HG02759 (cell line): ENCODE data around the gene SGCA.

Experiments
- ATAC-seq: cut with Tn5 transposase; IDR thresholded peaks from one replicate; pipeline ENCODE4 v1.9.1; 2021; ENCODE audit warnings: mild to moderate bottlenecking, moderate library complexity; ENCODE audit not compliant: unreplicated experiment

SGCA gene

DNA sequence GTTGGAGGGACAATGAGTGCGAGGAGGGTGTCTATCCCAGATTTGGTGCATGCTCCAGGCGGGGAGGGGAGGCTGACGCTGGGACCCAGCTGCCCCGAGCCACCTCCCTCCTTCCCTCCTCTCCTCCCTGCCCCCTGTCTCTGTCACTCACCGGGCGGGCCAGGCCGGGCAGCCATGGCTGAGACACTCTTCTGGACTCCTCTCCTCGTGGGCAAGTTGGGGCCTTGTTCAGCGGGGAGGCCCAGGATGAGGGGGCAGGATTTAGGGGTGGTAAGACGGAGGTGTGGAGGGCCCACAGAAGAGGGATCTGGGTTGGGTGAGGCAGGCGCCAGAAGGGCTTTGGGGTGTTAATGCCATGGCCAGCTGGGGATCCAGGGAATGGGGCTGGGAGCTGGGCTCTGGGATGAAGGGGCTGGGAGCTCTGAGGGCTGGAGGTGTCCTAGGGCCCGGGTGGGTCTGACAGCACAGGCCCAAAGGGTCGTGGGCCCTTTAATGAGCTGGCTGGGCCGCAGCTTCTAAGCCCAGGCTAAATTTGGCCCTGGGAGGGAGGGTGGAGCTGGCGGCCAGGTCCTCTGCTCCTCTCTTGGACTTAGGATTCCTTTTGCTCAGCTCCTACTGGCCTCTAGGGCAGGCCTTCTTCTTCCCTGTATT lies at the start of gene SGCA:
Gene SGCA (plus strand): TSS at position 139 of the 651 bp plus-strand sequence. CDS start 36 bp downstream, at position 175.
- no peak for ATAC-seq

DNA sequence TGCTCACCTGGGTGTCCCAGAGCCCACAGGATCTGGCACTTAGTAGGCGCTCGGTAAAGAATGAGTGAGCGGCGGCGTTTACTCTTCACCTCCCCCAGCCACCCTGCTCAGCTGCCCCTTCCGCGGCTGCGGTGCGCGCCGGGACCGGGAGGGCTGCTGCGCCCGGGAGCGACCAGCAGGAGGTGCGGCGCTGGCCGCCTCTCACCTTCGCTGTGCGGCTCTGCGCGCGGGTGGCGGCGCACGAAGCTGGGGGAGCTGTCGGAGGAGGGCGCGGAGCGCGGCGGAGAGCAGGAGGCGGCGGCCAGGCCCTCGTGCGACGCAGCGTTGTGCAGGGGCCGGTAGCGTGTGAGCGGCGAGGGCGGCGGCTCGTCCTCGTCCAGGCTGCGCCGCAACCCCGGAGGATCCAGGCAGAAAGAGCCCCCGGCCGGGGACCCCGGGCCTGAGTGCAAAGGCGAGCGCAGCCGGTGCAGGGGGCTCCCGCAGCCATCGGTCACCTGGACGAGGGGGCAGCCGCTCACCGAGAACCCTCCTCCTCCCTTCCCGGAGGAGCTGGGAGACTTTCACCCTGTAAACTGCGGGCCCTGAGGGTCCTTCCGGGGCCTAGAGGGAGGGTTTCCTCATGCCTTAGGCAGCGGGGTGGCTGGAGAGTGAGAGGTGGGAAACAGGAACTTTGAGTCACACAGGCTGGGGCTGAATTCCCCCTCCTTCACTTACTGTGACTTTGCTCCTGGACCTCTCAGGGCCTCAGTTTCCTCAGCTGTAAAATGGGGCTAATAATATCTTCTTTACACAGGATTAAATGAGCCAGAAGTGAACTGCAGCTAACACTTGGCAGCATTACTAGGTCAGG lies 48.4 kb upstream of the SGCA start:
- ATAC-seq = peak; percentile 70

DNA sequence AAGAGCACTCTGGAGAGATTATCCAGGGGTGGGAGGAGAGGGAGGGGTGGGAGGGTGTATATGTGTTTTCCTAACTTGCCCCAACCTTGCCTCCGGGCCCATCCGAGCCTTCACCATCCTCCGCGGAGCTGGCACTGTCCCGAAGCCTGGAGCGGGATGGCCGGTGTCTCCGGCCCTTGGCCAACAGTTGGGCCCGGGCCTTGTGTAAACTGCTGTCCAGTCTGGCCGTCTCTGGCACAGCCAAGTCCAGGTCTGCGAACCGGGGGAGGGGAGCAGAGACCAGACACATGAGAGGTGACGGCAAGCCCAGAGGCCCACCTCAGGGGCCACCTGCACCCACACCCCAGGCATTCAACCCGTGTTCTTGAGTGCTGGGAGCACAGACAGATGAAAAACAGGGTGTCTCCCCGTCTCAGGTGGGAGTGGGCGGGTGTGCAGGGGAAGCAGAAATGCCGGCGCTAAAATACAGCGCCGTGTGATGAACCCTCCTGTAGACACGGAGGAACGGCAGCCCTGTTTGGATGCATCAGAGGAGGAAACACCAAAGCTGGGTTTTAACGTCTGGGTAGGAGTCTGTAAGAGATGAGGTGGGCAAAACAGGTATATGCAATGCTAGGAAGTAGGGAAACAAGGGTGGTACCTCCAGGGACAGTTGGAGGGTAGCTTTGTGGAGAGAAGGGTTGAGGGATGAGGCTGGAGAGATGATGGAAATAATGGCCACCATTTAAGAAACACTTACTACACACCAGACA lies 47.6 kb upstream of the SGCA start:
- ATAC-seq = no peak

DNA sequence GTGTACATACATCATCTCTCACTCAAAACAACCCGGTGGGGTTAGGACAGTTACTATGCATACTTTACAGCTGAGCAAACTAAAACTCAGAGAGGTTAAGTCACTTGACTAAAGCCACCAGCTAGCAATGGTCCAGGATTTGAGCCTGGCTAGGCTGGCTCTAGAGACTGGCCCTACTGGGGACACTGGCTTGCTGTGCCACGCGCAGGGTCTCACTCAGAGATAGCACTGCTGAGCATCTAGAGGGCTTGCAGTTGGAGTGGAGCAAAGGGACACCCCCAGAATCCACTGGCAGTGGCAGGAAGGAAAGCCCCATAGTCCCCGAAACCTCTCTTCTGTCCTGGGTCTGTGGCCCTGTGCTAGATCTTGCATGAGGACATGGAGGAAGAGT lies 47.0 kb upstream of the SGCA start:
- ATAC-seq = no peak

DNA sequence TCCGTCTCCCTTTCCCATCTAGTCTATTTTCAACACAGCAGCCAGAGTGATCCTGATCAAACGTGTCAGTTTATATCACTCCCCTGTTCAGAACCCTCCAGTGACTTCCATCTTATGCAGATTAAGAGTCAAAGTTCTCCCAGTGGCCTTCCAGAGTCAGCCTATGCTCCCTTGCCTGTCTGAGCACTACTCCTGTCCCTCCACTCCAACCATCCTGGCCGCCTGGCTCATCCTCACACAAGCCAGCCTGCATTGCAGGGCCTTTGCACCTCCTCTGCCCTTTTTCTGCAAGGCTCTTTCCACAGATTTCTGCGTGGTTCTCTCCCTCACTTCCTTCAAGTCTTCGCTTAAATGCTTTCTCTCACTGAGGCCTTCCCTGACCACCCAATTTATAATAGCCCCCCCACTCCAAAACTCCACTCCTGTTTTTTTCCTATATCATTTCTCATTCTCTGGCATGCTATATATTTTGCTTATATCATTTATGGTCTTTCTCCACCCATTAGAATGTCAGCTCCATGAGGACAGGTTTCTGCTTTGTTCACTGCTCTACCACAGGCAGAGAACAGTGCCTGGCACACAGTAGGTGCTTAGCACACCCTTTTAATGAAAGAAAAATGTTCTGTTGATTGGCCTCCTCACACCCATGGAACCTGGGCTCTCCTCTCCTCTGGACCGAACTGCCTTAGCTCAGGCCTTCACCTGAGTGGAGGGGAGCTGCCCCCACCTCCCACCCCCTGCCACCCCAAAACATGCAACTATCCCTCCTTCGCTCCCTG lies 45.1 kb upstream of the SGCA start:
- ATAC-seq = no peak

DNA sequence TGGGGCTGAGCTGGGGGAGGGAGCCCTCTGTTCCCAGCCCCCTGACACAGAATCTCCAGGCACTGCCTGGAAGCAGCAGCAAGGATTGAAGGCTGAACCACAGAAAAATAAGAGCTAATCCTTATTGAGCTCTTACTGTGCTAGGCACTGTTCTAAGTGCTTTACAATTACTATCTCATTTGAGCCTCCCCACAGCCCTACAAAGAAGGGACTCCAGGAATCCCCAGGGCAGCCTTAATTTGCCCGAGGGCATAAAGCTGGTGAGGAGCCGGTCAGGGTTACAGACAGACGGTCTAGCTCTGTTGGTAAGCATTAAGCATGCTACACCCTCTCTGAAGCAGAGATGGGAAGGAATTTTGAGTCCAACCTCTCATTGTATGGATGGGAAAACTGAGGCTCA lies 42.9 kb upstream of the SGCA start:
- no peak for ATAC-seq

DNA sequence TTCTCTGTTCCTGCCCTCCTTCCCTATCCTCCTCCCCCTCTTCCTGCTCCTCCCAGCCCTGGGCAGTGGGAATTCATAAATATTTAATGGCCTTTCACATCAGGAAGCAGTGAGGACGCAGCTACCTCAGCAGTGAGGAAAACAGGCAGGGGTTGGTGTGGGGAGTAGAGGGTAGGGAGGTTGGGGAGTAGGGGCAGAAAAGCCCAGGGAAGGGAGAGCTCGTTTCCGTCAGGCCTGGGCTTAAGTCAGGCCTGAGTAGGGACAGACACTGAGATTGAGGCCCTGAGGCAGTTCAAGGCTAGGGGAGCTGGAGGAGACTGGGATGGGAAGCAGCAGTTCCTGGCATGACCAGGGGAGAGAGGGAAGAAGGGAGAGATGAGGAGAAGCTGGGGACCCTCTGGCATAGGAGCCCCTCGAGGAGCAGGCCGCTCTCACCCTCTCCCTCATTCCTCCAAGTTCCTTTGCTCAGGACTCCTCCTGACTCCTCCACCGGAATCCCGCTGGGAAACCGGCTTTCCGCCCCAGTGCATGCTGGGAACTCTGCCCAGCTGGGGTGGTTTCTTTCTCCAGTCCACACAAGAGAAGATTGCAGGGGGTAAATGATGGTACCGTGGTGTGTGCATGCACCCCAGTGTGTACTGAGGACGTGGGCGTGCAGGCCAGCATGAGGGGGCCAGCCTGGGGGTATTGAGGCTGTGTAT lies 42.0 kb upstream of the SGCA start:
- no peak for ATAC-seq

DNA sequence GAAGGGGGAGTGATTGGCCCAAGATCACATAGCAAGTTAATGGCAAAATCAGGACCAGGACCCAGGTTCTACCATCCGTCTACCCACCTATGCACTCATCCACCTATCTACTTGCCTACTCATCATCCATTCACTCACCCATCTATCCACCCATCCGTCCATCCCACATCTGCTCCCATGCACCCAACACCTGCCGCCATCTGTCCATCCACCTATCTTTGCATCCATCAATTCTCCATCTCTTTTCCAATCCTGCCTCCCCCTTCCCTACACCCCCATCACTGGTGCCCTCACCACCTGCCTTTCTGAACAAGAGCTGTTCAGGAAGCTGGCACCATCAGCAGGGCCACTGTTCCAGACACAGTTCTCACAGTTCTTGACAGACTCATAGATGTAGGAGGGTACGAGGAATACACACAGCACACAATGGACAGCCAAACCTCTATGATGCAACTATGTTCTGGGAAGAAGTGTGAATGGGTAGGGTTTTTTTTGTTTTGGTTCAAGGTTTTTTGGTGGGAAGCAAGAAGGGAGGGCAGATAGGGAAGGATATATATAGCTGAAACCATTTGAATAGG lies 40.3 kb upstream of the SGCA start:
- ATAC-seq = no peak

DNA sequence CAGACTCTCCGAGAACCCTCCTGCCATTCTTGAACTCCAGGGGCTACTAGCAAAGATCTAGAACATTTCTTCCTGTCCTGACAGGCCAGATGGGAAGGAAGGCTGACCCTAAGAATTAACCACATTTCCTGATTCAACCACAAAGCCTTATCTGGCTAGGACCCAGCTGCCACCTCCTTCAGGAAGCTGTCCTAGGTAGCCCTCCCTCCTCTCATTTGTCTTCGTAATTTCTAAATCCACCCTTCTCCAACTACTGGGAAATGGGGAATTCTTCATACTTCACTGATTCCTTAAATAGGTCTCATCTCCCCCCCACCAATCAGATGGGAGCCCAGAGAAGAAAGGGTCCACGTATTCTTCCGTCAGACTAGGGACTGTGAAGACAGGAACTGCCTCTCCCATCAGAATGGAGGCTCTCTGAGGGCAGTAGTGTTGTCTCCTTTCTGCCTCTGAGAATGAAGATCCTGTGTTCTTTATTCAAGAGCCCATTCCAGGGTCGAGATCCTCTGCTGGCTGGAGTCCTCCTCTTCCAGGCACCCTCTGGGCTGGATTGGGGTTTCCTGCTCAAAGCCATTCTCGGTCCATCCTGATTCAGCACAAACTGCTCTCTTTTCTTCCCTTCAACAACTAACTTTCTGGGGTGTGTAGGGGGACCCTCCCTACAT lies 38.0 kb upstream of the SGCA start:
- no peak for ATAC-seq

DNA sequence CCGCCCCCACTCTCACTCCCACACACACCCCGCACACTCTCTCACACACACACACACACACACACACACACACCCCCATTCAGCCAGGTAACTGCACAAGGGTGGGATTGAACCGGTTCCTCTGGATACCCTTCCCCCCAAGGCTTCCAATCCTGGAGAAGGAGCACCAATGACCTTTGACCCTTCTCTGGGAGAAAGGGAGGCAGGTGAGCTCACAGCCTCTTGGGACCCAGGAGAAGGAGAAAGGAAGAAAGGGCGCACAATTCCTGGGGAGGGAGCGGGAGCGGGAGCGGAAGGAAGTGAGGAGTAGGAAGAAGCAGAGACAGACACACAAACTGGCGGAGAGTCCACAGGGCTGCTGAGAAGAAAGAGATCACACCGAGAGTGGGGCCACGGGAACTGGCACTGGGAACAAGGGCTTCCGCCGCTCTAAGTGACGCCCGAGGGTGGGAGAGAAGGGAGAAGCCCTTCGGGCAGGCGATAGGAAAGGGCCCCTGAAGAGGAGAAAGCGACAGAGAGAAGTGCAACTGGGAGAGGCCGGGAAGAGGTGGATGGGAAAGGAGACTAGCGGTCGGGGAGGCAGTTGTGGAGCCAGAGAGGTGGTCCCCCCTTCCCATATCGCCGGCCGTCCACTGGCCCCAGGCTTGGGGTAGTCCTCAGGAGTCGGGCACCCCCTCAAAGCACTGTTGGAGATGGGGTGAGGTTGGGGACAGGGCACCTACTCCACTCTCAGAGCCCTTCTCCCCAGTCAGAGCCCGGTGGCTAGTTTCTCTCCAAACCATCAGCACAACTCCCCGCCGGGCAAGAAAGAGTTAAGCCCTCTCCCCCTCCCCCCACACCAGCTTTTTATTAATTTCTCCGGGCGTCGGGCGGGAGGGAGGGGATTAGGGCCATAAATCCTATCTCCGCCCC lies 37.1 kb upstream of the SGCA start:
- ATAC-seq = no peak

DNA sequence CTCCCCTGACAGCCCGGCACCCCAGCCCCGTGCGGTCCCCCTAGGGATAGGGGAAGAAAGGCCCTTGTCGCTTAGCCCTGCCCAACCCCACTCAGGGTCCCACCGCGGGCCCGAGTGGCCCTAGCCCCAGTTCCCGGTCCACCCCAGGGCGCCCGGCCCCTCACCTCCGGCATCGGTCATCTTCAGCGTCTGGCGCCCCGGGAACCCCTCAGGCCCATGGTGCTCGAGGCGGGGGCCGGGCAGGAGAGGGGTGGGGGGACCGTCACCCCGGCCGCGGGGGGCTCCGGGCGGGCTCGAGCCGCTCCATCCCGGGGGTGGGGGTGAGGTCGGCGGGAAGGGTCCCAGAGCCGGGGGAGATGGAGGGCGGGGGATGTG lies 36.5 kb upstream of the SGCA start:
- no peak for ATAC-seq

DNA sequence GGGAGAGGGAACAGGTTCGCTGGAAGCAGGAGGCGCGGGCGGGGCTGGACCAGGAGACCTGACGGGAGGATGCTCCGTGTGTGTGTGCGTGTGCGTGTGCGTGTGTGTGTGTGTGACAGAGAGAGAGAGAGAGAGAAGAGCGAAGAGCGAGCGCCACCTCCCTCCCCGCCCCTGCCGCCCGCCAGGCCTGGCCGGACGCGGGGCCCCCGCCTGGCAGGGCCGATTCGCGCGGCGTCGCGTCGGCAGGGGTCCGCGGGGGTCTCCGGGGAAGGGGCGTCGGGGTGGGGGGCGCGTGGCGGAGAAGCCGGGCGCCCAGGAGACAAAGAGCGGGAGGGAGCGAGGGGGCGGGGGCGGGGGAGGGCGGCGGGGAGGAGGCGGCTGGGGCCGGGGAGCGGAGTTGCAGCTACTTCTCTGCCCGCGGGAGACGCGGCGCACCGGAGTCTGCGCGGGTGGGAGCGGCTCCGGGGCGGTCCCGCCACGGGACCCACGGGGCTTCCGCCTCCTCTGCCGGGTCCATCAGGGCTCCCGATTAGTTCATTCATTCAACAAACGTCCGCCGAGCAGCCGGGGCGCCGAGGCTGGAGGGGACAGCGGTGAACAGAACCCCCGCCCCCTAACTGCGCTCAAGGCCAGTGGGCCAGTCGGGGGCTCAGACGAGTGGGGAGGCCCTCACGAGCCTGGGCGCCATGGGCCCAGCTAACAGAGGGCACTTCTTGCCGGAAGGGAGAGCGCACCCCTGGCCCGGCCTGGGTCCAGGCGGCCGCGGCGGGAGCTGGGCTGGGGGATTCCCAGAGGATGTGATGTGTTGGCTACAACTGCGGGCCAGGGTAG lies 35.9 kb upstream of the SGCA start, which contains the start of gene SAMD14:
Gene SAMD14 (minus strand): TSS at position 433 of the 831 bp plus-strand sequence. CDS start 5,201 bp downstream, outside the sequence.
- ATAC-seq = no peak

DNA sequence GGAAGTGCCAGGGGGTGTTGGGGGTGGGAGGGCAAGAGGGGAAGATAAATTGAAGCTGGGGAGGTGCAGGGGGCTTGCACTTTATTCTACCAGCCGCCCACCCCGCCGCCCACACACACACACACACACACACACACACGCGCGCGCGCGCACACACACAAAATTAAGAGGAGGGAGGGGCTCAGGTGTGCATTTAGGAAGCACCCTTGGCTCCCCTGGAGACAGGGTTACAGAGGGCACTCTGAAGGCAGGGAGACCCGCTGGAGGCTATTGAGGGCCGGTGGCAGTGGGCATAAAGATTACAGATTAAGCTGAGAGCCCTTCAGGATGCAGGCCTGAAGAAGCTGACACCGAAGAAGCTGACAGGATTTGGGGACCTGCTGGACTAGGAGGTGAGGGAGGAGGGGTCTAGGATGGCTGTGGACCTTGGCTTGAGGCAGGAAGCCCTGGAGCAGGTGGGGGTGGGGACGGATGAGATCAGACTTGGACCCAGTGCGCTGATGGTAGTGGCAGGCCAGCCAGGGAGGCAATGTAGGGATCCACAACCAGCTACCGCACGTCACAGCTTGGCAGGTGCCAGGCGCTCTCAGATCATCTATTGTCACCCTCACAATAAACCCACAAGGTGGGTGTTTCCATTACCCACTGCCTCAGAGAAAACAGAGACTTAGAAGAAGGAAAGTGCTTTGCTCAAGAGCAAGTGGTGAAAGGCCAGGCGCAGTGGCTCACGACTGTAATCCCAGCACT lies 35.1 kb upstream of the SGCA start:
- no peak for ATAC-seq

DNA sequence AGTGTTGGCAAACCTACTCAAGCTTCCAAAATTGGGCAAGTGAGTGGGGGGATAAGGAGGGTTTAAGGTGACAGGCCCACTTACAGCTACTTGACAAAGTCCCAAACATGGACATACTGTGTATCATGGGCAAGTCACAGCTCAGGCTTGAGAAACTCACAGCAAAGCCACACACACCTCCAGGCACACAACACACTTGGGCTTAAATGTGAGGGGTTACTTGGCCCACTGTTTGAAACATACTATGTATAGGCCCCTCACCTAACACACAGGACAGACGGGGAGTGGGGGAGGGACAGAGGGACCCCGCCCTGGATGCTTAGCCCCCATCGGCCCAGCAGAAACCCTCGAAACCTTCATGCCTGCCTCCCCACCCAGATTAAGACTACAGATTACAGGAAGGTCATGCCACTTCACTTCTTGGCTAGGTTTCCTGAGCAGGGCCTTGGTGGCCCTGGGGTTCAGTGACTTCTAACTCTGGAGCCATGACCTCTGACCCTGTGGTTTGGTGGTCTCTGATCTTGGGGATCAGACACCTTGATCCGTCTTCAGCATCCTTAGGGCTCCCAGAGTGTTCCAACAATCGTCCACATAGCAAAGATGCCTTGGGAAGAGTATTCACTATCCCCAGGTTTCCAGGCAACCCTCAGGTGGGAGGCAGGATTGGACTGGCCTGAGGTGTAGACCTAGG lies 33.6 kb upstream of the SGCA start:
- ATAC-seq = no peak

DNA sequence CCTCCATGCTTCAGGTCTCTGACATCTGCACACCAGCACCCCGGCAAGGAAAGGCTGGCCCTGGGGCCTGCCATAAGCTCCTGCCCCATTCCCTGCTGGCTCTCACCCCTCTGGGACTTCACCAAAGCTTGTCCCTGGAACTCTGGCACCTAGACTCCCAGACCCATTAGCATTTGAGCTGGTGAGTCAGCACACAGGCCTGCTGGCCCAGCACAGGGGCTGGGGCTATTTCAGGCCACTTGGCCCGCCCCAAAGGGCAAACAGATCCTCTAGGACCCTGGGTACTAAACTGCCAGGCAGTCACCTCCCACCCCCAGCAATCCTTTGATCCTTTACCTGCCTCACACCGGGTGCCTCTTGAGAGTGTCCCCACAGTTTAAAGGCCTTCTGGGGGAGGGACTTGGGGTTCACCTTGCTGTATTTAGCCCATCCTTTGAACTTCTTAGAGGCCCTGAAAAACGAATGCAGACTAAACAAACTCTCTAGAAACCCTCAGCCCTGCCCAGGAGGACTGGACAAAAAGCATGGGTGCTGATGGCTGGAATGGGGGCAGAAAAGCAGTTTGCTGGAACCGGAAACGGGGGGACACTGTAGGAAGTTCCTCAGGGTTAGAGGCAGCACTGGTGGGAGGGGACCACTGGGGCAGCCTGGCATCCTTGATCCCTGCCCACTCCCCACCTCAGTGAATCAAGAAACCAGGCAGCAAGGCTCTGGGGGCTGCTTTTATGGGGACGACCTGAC lies 32.6 kb upstream of the SGCA start:
- ATAC-seq = no peak

DNA sequence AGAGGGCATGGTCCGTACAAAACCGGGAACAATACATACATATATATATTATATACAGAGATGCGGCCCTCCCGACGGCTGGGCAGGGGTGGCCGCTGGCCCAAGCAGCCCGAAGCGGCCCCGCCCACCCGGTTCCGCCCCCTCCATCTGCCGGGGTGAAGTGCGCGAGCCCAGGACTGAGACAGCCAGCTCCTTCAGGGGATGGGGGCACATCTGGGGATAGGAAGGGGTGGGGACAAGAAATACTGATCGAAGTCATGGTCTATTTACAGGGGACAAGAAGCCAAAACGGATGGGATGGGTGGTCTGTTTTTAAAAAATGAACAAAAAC lies 32.1 kb upstream of the SGCA start:
- ATAC-seq = no peak
